ENCODE measurements around the gene IL22RA2. TPM values are rescaled to one million over a fixed set of nuclear protein-coding genes. Genes with fewer than 3 reads are reported as not detected.

The IL22RA2 gene
- total and polyA plus RNA-seq, 2 of the 13 experiments (the other 11 are each of a cell fraction or from before 2014, with no cell fraction given), result not detected

GRCh38 chr6:137192821-137193220 is 19.4 kb upstream of the IL22RA2 start:
- BruUV-seq (replicated peaks), result no TSS peak
- peaks cover 30% of the 10 kb centered on the region for H3K9me3 ChIP-seq (ENCODE audit: low read length)
- peaks cover under 1 to 4% of the 10 kb centered on the region in 2 experiments; a peak in 3 of 5 replicates for H3K36me3 ChIP-seq (replicated peaks in 1 of 2; ENCODE audit: control insufficient read depth in 1 of 2, insufficient read depth in 2 of 2, low read length in 2 of 2)
- H3K79me2 ChIP-seq (ENCODE audit: insufficient read depth, low read length), result no peaks in the 10 kb centered on the region
- WGBS (ENCODE audit: low lambda C conversion rate), result 23% methylated on average over 4 of the region's 4 CpGs
- no peaks in the 10 kb centered on the region for H3K4me1 ChIP-seq (ENCODE audit: insufficient read depth, low read length)
- no peaks in the 10 kb centered on the region for H4K20me1 ChIP-seq (ENCODE audit: insufficient read depth, low read length)
- no peak overlapping the region for H3K9ac ChIP-seq (ENCODE audit: insufficient read depth, low read depth, low read length)
- H3K27ac ChIP-seq (ENCODE audit: extremely low read length, insufficient read depth, low read length), result no peak overlapping the region
- CTCF ChIA-PET (ENCODE audit: low intra/inter-chr PET ratio, low total read pairs), result no interaction called here
- FAIRE-seq, result no peak
- no peak overlapping the region for H2AFZ ChIP-seq (ENCODE audit: low read length)
- in situ Hi-C loops (cut with HindIII; ENCODE audit: extremely low pct_ligation_motif_present, low pct_unique_long_range_greater_than_20kb), result no loop called here
- ATAC-seq, result no peak
- POLR2A ChIA-PET, result no interaction called here
- no peaks in the 10 kb centered on the region for H3K27me3 ChIP-seq (ENCODE audit: control insufficient read depth in 1 of 2, insufficient read depth in 2 of 2, low read length in 2 of 2)
- H3K4me2 ChIP-seq (ENCODE audit: low read depth, low read length), result no peak overlapping the region
- DNase-seq (ENCODE audit: low spot score), result no peak
- TF ChIP-seq ZNF567 (CRISPR knock-in tag; IDR thresholded peaks at IDR 0.05; ENCODE audit: borderline replicate concordance) (no peak), PRDM10 (CRISPR knock-in tag; IDR thresholded peaks at IDR 0.05; ENCODE audit: low read depth) (no peak), AGO1 (IDR thresholded peaks at IDR 0.05; ENCODE audit: low read depth, low read length, poor library complexity, severe bottlenecking) (no peak), GABPB1 (CRISPR knock-in tag; IDR thresholded peaks at IDR 0.05) (no peak), MAF1 (CRISPR knock-in tag; IDR thresholded peaks at IDR 0.05; ENCODE audit: borderline replicate concordance) (no peak)
- H3K4me3 ChIP-seq (replicated peaks in 1 of 3; ENCODE audit: insufficient read depth in 1 of 3, low read depth in 2 of 3, low read length in 3 of 3), result no peak overlapping the region
- intact Hi-C loops (cut with micrococcal nuclease; ENCODE audit: unreplicated experiment), result no loop called here

All from HepG2 (cell line).